ENCODE measurements around the gene MRPL58.

The MRPL58 gene

DNA sequence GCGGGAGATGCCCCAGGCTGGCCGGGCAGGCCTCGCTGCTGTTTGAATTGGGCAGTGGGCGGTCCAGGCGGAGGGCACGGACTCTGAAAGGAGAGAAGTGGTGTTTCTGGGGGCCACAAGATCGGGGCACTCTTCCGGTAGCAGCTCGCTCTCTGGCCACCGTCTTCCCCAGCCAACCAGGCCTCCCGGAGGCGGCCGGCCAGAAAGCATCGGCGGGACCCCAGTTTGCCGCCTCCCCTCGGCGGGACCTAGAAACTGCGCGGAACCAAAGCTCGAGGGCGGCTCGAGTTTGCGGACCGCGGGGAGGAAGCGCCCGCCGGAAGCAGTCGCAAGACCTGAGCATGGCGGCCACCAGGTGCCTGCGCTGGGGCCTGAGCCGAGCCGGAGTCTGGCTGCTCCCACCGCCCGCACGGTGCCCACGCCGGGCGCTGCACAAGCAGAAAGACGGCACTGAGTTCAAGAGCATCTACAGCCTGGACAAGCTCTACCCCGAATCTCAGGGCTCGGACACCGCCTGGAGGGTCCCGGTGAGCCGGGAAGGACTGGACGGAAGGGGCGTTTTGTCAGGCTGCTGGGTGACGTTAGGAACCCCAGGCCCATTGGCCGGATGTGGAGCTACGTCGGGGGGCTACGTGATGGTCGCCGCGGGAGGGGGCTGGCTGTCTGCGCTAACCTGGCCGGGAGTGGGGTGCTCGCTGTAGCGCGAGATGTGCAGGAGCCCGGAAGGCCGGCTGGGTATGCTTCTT is at the start of gene MRPL58:
TSS of gene MRPL58 (plus strand) at position 325 of the 746 bp plus-strand sequence. CDS start at position 342, 17 bp downstream.
- Histone ChIP-seq H3K9me2 (replicated peaks; ENCODE audit: low read depth, low read length) (no peaks in the 10 kb centered on the region), H2AFZ (ENCODE audit: low read length) (peak within 1 kb of the TSS; percentile 97), H3K4me2 (ENCODE audit: low read depth, low read length, poor library complexity, severe bottlenecking) (peak within 1 kb of the TSS; percentile 90), H3K4me3 (ENCODE audit: low read length, poor library complexity, severe bottlenecking) (peak within 1 kb of the TSS; percentile 90), H4K20me1 (ENCODE audit: insufficient read depth, low read length, poor library complexity, severe bottlenecking) (no peaks in the 10 kb centered on the region), H3K9ac (ENCODE audit: low read depth, low read length, poor library complexity, severe bottlenecking) (peak within 1 kb of the TSS; percentile 86), H3F3A (ENCODE audit: low read depth) (peaks cover 9% of the 10 kb centered on the region; the same call in 1 of the 2 replicates), H3K79me2 (ENCODE audit: insufficient read depth, low read length) (peaks cover 20% of the 10 kb centered on the region; the same call in 1 of the 2 replicates), H3K4me1 (ENCODE audit: insufficient read depth, low read length, poor library complexity, severe bottlenecking) (peaks cover 16% of the 10 kb centered on the region), H3K36me3 (ENCODE audit: insufficient read depth, low read length) (no peaks in the 10 kb centered on the region), H3K27me3 (ENCODE audit: insufficient read depth, low read length, poor library complexity, severe bottlenecking) (no peaks in the 10 kb centered on the region), H3K9me3 (ENCODE audit: insufficient read depth, low read depth, low read length) (no peaks in the 10 kb centered on the region)
- TF ChIP-seq, protein P1, sequence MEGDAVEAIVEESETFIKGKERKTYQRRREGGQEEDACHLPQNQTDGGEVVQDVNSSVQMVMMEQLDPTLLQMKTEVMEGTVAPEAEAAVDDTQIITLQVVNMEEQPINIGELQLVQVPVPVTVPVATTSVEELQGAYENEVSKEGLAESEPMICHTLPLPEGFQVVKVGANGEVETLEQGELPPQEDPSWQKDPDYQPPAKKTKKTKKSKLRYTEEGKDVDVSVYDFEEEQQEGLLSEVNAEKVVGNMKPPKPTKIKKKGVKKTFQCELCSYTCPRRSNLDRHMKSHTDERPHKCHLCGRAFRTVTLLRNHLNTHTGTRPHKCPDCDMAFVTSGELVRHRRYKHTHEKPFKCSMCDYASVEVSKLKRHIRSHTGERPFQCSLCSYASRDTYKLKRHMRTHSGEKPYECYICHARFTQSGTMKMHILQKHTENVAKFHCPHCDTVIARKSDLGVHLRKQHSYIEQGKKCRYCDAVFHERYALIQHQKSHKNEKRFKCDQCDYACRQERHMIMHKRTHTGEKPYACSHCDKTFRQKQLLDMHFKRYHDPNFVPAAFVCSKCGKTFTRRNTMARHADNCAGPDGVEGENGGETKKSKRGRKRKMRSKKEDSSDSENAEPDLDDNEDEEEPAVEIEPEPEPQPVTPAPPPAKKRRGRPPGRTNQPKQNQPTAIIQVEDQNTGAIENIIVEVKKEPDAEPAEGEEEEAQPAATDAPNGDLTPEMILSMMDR (conservative IDR thresholded peaks at IDR 0.05; ENCODE audit: low read length) = peak; percentile 30; the same call in 1 of the 2 replicates
- TF ChIP-seq EZH2phosphoT487 (IDR thresholded peaks at IDR 0.05; ENCODE audit: borderline replicate concordance) = no peak

DNA sequence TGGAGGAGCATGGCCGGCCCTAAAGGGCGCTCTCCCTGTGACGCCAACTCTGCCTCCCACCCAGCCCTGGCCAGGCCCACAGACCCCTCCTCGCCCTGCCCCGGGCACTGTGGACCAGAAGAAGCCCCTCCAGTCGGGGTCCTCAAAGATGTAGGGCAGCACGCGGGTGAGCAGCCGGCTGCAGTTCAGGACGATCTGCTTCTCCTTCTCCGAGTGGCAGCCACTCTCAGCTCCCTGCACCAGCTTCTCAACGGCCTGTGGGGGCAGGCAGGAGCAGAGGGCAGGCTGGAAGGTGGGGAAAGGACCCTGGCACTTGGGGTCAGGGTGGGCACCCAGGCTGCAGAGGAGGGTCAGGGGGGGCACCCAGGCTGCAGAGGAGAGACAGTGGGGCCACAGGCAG is 48.8 kb upstream of the MRPL58 start:
- Histone ChIP-seq H3K9ac (ENCODE audit: low read depth, low read length, poor library complexity, severe bottlenecking) (no peak overlapping the region), H2AFZ (ENCODE audit: low read length) (no peak overlapping the region), H3K4me1 (ENCODE audit: insufficient read depth, low read length, poor library complexity, severe bottlenecking) (peaks cover 7% of the 10 kb centered on the region), H3K9me3 (ENCODE audit: insufficient read depth, low read depth, low read length) (no peaks in the 10 kb centered on the region), H3K36me3 (ENCODE audit: insufficient read depth, low read length) (no peaks in the 10 kb centered on the region), H3K4me3 (ENCODE audit: low read length, poor library complexity, severe bottlenecking) (no peak overlapping the region), H3K79me2 (ENCODE audit: insufficient read depth, low read length) (no peaks in the 10 kb centered on the region), H3K4me2 (ENCODE audit: low read depth, low read length, poor library complexity, severe bottlenecking) (no peak overlapping the region), H3K27me3 (ENCODE audit: insufficient read depth, low read length, poor library complexity, severe bottlenecking) (no peaks in the 10 kb centered on the region), H3K9me2 (replicated peaks; ENCODE audit: low read depth, low read length) (no peaks in the 10 kb centered on the region), H4K20me1 (ENCODE audit: insufficient read depth, low read length, poor library complexity, severe bottlenecking) (no peaks in the 10 kb centered on the region), H3F3A (ENCODE audit: low read depth) (no peaks in the 10 kb centered on the region)
- TF ChIP-seq EZH2phosphoT487 (IDR thresholded peaks at IDR 0.05; ENCODE audit: borderline replicate concordance) = no peak
- TF ChIP-seq, protein P1 (conservative IDR thresholded peaks at IDR 0.05; ENCODE audit: low read length) = peak; percentile 33

DNA sequence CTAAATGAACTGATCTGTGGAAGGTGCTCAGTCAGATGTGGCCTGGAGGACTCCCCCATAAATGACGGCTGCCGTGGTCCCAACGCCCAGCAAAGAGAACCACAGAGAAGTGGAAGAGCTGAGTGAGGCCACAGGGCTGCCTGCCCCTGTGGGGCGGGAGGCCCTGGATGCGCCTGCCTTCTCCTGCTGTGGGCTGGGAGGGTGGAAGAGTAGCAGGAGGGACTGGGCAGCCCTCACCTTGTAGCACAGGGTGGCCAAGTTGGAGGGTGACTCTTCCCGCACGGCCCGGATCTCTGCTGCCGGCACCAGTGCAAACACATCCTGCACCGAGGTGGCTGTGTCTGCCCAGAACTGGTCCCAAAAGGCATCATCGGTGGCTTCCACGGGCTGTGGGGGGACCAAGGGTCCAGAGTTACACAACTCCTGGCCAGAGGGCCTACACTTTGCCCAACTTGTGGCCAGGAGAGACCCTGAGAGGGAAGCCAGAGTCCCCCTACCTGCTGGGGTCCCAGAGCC is 48.2 kb upstream of the MRPL58 start:
- Histone ChIP-seq H3K9me2 (replicated peaks; ENCODE audit: low read depth, low read length) (no peaks in the 10 kb centered on the region), H3K4me2 (ENCODE audit: low read depth, low read length, poor library complexity, severe bottlenecking) (no peak overlapping the region), H3K4me3 (ENCODE audit: low read length, poor library complexity, severe bottlenecking) (no peak overlapping the region), H2AFZ (ENCODE audit: low read length) (no peak overlapping the region), H3K79me2 (ENCODE audit: insufficient read depth, low read length) (no peaks in the 10 kb centered on the region), H3K27me3 (ENCODE audit: insufficient read depth, low read length, poor library complexity, severe bottlenecking) (no peaks in the 10 kb centered on the region), H3F3A (ENCODE audit: low read depth) (no peaks in the 10 kb centered on the region), H3K36me3 (ENCODE audit: insufficient read depth, low read length) (no peaks in the 10 kb centered on the region), H3K9ac (ENCODE audit: low read depth, low read length, poor library complexity, severe bottlenecking) (no peak overlapping the region), H4K20me1 (ENCODE audit: insufficient read depth, low read length, poor library complexity, severe bottlenecking) (no peaks in the 10 kb centered on the region), H3K4me1 (ENCODE audit: insufficient read depth, low read length, poor library complexity, severe bottlenecking) (peaks cover 7% of the 10 kb centered on the region), H3K9me3 (ENCODE audit: insufficient read depth, low read depth, low read length) (no peaks in the 10 kb centered on the region)
- TF ChIP-seq EZH2phosphoT487 (IDR thresholded peaks at IDR 0.05; ENCODE audit: borderline replicate concordance) = no peak
- TF ChIP-seq, protein P1 (conservative IDR thresholded peaks at IDR 0.05; ENCODE audit: low read length) = no peak
